SK-N-SH (cell line): ENCODE measurements around the gene MACROD2. TPM values are rescaled to one million over a fixed set of nuclear protein-coding genes. Genes with fewer than 3 reads are reported as not detected.

Experiments
- CTCF ChIA-PET: fragments of 300-600, 350-600 bp; formaldehyde crosslinking; extraction: SDS; loops from one replicate; lab custom pipeline; 2021; lab: Yijun Ruan, JAX
- POLR2A ChIA-PET: fragments of 350-600 bp; sonication (Branson Sonifier 250); formaldehyde crosslinking; extraction: SDS; loops from one replicate; lab custom pipeline; 2020; ENCODE audit warnings: antibody characterized with exemption, inconsistent platforms; lab: Yijun Ruan, JAX
- DNase-seq: peaks from one replicate; pipeline ENCODE4 v3.0.0; 2012
- H2AFZ ChIP-seq: fragments of 200-600 bp; sonication (generic); 2 replicates; pipeline ENCODE4 v1.8.1; 2016; ENCODE audit warnings: antibody characterized with exemption, mild to moderate bottlenecking, low read depth
- H3F3A ChIP-seq: fragments of 200-600 bp; sonication (generic); replicated peaks from 2 replicates; pipeline ENCODE3; 2016; ENCODE audit warnings: antibody characterized with exemption, mild to moderate bottlenecking; ENCODE audit not compliant: insufficient read depth
- H3K27ac ChIP-seq, 2 experiments: fragments of 200-500 bp in 1 of 2; fragments of 200-600 bp in 1 of 2; sonication (Bioruptor generic) in 1 of 2; sonication (generic), shearing (Covaris generic) in 1 of 2; 2 replicates each; pipeline versions ENCODE4 v1.5.1 to v1.6.1; 2014 to 2016; ENCODE audit warnings: low read depth in 2 of 2, inconsistent platforms in 1 of 2, low read length in 1 of 2, mild to moderate bottlenecking in 1 of 2, mixed read lengths in 1 of 2
- H3K27me3 ChIP-seq: fragments of 200-600 bp; sonication (generic), shearing (Covaris generic); 2 replicates; pipeline ENCODE4 v1.6.1; 2016; ENCODE audit warnings: mixed run types; ENCODE audit not compliant: insufficient read depth
- H3K36me3 ChIP-seq, 2 experiments: fragments of 200-500 bp in 1 of 2; fragments of 200-600 bp in 1 of 2; sonication (Bioruptor generic) in 1 of 2; sonication (generic) in 1 of 2; replicated peaks in 1 of 2; 2 replicates each; pipeline versions ENCODE3 to v1.5.1; 2014 to 2016; ENCODE audit warnings: low read length in 1 of 2, mild to moderate bottlenecking in 1 of 2; ENCODE audit not compliant: insufficient read depth in 2 of 2, control insufficient read depth in 1 of 2
- H3K4me1 ChIP-seq, 2 experiments: fragments of 200-500 bp in 1 of 2; fragments of 200-600 bp in 1 of 2; sonication (Bioruptor generic) in 1 of 2; sonication (generic), shearing (Covaris generic) in 1 of 2; 2 replicates each; pipeline versions ENCODE4 v1.5.1 to v1.6.1; 2014 to 2016; ENCODE audit warnings: low read depth in 1 of 2, low read length in 1 of 2, mixed run types in 1 of 2; ENCODE audit not compliant: insufficient read depth in 2 of 2, control insufficient read depth in 1 of 2
- H3K4me2 ChIP-seq: fragments of 200-600 bp; sonication (generic), shearing (Covaris generic); 2 replicates; pipeline ENCODE4 v1.6.1; 2017; ENCODE audit warnings: mixed run types
- H3K4me3 ChIP-seq, 2 experiments: fragments of 200-500 bp in 1 of 2; fragments of 200-600 bp in 1 of 2; sonication (Bioruptor generic) in 1 of 2; sonication (generic), shearing (Covaris generic) in 1 of 2; 2 replicates each; pipeline versions ENCODE4 v1.5.1 to v1.8.1; 2014 to 2016; ENCODE audit warnings: low read depth in 2 of 2, inconsistent platforms in 1 of 2, low read length in 1 of 2, mild to moderate bottlenecking in 1 of 2, mixed read lengths in 1 of 2, moderate library complexity in 1 of 2
- H3K79me2 ChIP-seq: fragments of 200-600 bp; sonication (generic); 2 replicates; pipeline ENCODE4 v1.8.1; 2017; ENCODE audit warnings: mild to moderate bottlenecking; ENCODE audit not compliant: insufficient read depth
- H3K9ac ChIP-seq: fragments of 200-600 bp; sonication (generic); 2 replicates; pipeline ENCODE4 v1.6.1; 2017; ENCODE audit warnings: mixed run types
- H3K9me2 ChIP-seq: fragments of 200-600 bp; sonication (generic); 2 replicates; pipeline ENCODE4 v1.6.1; 2017; ENCODE audit warnings: mixed run types
- H3K9me3 ChIP-seq: fragments of 200-600 bp; sonication (generic); 2 replicates; pipeline ENCODE4 v1.6.1; 2017; ENCODE audit warnings: mixed run types, mild to moderate bottlenecking, moderate library complexity
- H4K20me1 ChIP-seq: fragments of 200-600 bp; sonication (generic); 2 replicates; pipeline ENCODE4 v1.6.1; 2017; ENCODE audit warnings: mild to moderate bottlenecking, mixed run types; ENCODE audit not compliant: insufficient read depth
- CHD2 ChIP-seq: fragments of 150-350 bp; IDR thresholded peaks from 2 replicates; pipeline ENCODE4 v1.6.1; 2018; ENCODE audit warnings: low read length; ENCODE audit not compliant: partially characterized antibody
- ELF1 ChIP-seq: IDR thresholded peaks from 2 replicates; pipeline ENCODE4 v1.4.0; 2012
- EP300 ChIP-seq, 2 experiments: IDR thresholded peaks; 2 replicates each; pipeline versions ENCODE4 v1.4.0 to v1.6.1; 2012; ENCODE audit warnings: borderline replicate concordance in 1 of 2, low read depth in 1 of 2, low read length in 1 of 2
- EZH2phosphoT487 ChIP-seq: fragments of 200-600 bp; sonication (generic); IDR thresholded peaks from 2 replicates; pipeline ENCODE4 v1.6.1; 2017; ENCODE audit warnings: low read depth, mixed run types, mild to moderate bottlenecking, antibody characterized with exemption, moderate library complexity, borderline replicate concordance
- FOXJ3 ChIP-seq: sonication (generic); formaldehyde crosslinking; IDR thresholded peaks from 2 replicates; pipeline ENCODE4 v1.5.1; 2020; ENCODE audit warnings: mild to moderate bottlenecking, missing genetic modification reagents
- GABPA ChIP-seq: IDR thresholded peaks from 2 replicates; pipeline ENCODE4 v1.4.0; 2012; ENCODE audit warnings: low read depth, mild to moderate bottlenecking
- GATA2 ChIP-seq: sonication (generic); formaldehyde crosslinking; IDR thresholded peaks from 2 replicates; pipeline ENCODE4 v1.5.0; 2020; ENCODE audit warnings: mild to moderate bottlenecking, missing genetic modification reagents
- IRF3 ChIP-seq: fragments of 150-350 bp; IDR thresholded peaks from 2 replicates; pipeline ENCODE4 v1.6.1; 2016; ENCODE audit warnings: mild to moderate bottlenecking, low read depth, low read length
- MAX ChIP-seq: IDR thresholded peaks from 2 replicates; pipeline ENCODE4 v1.4.0; 2012; ENCODE audit warnings: low read depth
- MXI1 ChIP-seq: IDR thresholded peaks from 2 replicates; pipeline ENCODE4 v1.6.1; 2012; ENCODE audit warnings: mild to moderate bottlenecking, low read depth, low read length, improper control_type of control experiment
- NFIC ChIP-seq: IDR thresholded peaks from 2 replicates; pipeline ENCODE4 v1.4.0; 2012; ENCODE audit warnings: borderline replicate concordance
- NRF1 ChIP-seq: IDR thresholded peaks from 2 replicates; pipeline ENCODE4 v1.6.1; 2012; ENCODE audit warnings: low read depth, mild to moderate bottlenecking, low read length
- POLR2AphosphoS5 ChIP-seq: IDR thresholded peaks from 2 replicates; pipeline ENCODE4 v1.6.1; 2012; ENCODE audit warnings: low read depth, low read length
- RFX5 ChIP-seq: IDR thresholded peaks from 2 replicates; pipeline ENCODE4 v1.6.1; 2012; ENCODE audit warnings: mild to moderate bottlenecking, improper control_type of control experiment, low read length
- RXRA ChIP-seq: IDR thresholded peaks from 2 replicates; pipeline ENCODE4 v1.4.0; 2012; ENCODE audit warnings: low read depth, mild to moderate bottlenecking, borderline replicate concordance
- TAF1 ChIP-seq: IDR thresholded peaks from 2 replicates; pipeline ENCODE4 v1.6.1; 2012; ENCODE audit warnings: low read depth, mild to moderate bottlenecking, low read length, moderate library complexity, borderline replicate concordance
- TEAD4 ChIP-seq: IDR thresholded peaks from 2 replicates; pipeline ENCODE4 v1.4.0; 2012; ENCODE audit warnings: mild to moderate bottlenecking, borderline replicate concordance; ENCODE audit not compliant: insufficient read depth
- USF1 ChIP-seq: IDR thresholded peaks from 2 replicates; pipeline ENCODE4 v1.4.0; 2012; ENCODE audit warnings: low read depth, borderline replicate concordance
- USF2 ChIP-seq: fragments of 150-350 bp; IDR thresholded peaks from 2 replicates; pipeline ENCODE4 v1.6.1; 2017; ENCODE audit warnings: antibody characterized with exemption, low read length, low read depth, borderline replicate concordance
- ZBTB33 ChIP-seq: IDR thresholded peaks from 2 replicates; pipeline ENCODE4 v1.4.0; 2012; ENCODE audit warnings: low read depth, borderline replicate concordance
- WGBS: methylation state at CpG from one replicate; pipeline ENCODE4 v1.1.6; 2017; ENCODE audit warnings: low lambda C conversion rate; 5-methylcytosine and 5-hydroxymethylcytosine counted together
- polyA plus RNA-seq, 3 experiments: library from polyadenylated mRNA; depleted of rRNA; stranded (reverse); fragments of >200 nt; gene quantifications; 2 replicates each; pipeline ENCODE4 v1.2.3, GENCODE V29; 2012

Gene MACROD2
- polyA plus RNA-seq, 1 of the 3 experiments (the other 2 are of a cell fraction) = 0.33 TPM

- H3K79me2 ChIP-seq = no peaks in the 10 kb centered on the region
- no peaks in the 10 kb centered on the region for H3K9me2 ChIP-seq
- H3F3A ChIP-seq = no peaks in the 10 kb centered on the region
- ChIA-PET CTCF (no interaction called here), POLR2A (no interaction called here)
- no peak for DNase-seq
- H4K20me1 ChIP-seq = no peaks in the 10 kb centered on the region
- no peaks in the 10 kb centered on the region for H3K4me1 ChIP-seq
- no peak overlapping the region for H3K4me3 ChIP-seq
- H3K36me3 ChIP-seq = no peaks in the 10 kb centered on the region
- H3K9me3 ChIP-seq = no peaks in the 10 kb centered on the region
- no peak for TF ChIP-seq NRF1
- no peak for TF ChIP-seq MAX
- TF ChIP-seq GATA2 = no peak
- no peak for TF ChIP-seq GABPA
- no peak for TF ChIP-seq TAF1
- no peak for TF ChIP-seq FOXJ3 (CRISPR knock-in tag)
- TF ChIP-seq ZBTB33 = no peak
- TF ChIP-seq USF2 = no peak
- no peak for TF ChIP-seq EP300 (IDR thresholded peaks at IDR 0.05; ENCODE audit: borderline replicate concordance in 1 of 2, low read depth in 1 of 2, low read length in 1 of 2)
- no peak for TF ChIP-seq EZH2phosphoT487
- TF ChIP-seq USF1 = no peak
- TF ChIP-seq, all 33 proteins: peak for 0
- H2AFZ ChIP-seq = no peak overlapping the region
- no peaks in the 10 kb centered on the region for H3K27me3 ChIP-seq
- no peak overlapping the region for H3K9ac ChIP-seq
- H3K4me2 ChIP-seq = no peak overlapping the region
- H3K27ac ChIP-seq = no peak overlapping the region
Observed at GRCh38 chr20:15296422-15296821, 1301.1 kb downstream of the MACROD2 start.

GRCh38 chr20:15297059-15297875 lies 1302.0 kb downstream of the MACROD2 start:
- CTCF ChIA-PET = interaction anchor here (1.7 kb wide), 1 partner anchor 17 kb away, joined by 5 read pairs; no protein-coding TSS in a partner anchor

More at GRCh38 chr20:15297059-15297875, 1302.0 kb downstream of the MACROD2 start:
- POLR2A ChIA-PET = no interaction called here
- Histone ChIP-seq H3F3A (no peaks in the 10 kb centered on the region), H2AFZ (no peak overlapping the region), H3K4me3 (no peak overlapping the region), H3K9ac (no peak overlapping the region), H3K9me3 (no peaks in the 10 kb centered on the region), H3K27ac (no peak overlapping the region), H3K36me3 (no peaks in the 10 kb centered on the region), H3K79me2 (no peaks in the 10 kb centered on the region), H3K9me2 (no peaks in the 10 kb centered on the region), H3K4me2 (no peak overlapping the region), H4K20me1 (no peaks in the 10 kb centered on the region), H3K4me1 (no peaks in the 10 kb centered on the region), H3K27me3 (no peaks in the 10 kb centered on the region)
- no peak for TF ChIP-seq NRF1
- no peak for TF ChIP-seq POLR2AphosphoS5
- no peak for TF ChIP-seq IRF3
- TF ChIP-seq ELF1 = no peak
- TF ChIP-seq GABPA = no peak
- no peak for TF ChIP-seq USF1
- TF ChIP-seq RXRA = no peak
- no peak for TF ChIP-seq TEAD4
- no peak for TF ChIP-seq TAF1
- no peak for TF ChIP-seq CHD2
- TF ChIP-seq MXI1 = no peak
- no peak for TF ChIP-seq RFX5
- no peak for TF ChIP-seq FOXJ3 (CRISPR knock-in tag)
- TF ChIP-seq NFIC = no peak
- no peak for DNase-seq
- 61% methylated on average over 5 of the region's 5 CpGs for WGBS
